ENCODE results near the gene ASPHD1.
"Not testable (repeated sequence)": the region's sequence is repeated elsewhere in the genome, so short reads cannot be mapped to it uniquely, and the experiment has no call there.

Gene ASPHD1

GRCh38 chr16:29877266-29877961, 22.9 kb upstream of the ASPHD1 start:
- peak; percentile 68 to 69 for DNase-seq

GRCh38 chr16:29878172-29878571, 22.1 kb upstream of the ASPHD1 start:
- no peak for DNase-seq

- DNase-seq: no peak
Measured at GRCh38 chr16:29881050-29881449, 19.2 kb upstream of the ASPHD1 start.

GRCh38 chr16:29883987-29884386, 16.3 kb upstream of the ASPHD1 start:
- DNase-seq: no peak

GRCh38 chr16:29889372-29889771, 10.9 kb upstream of the ASPHD1 start:
- not testable (repeated sequence) for DNase-seq

- no peak for DNase-seq
Measured at GRCh38 chr16:29891525-29892457, 8.5 kb upstream of the ASPHD1 start.

- no peak for DNase-seq
Measured at GRCh38 chr16:29892458-29892813, 7.9 kb upstream of the ASPHD1 start.

GRCh38 chr16:29893553-29893952, 6.7 kb upstream of the ASPHD1 start:
- no peak for DNase-seq

- DNase-seq: no peak
Measured at GRCh38 chr16:29894352-29894751, 5.9 kb upstream of the ASPHD1 start.

- DNase-seq: no peak
Measured at GRCh38 chr16:29896841-29897240, 3.4 kb upstream of the ASPHD1 start.

GRCh38 chr16:29897333-29897732, 3.0 kb upstream of the ASPHD1 start:
- DNase-seq: no peak

GRCh38 chr16:29898135-29898803, 2.0 kb upstream of the ASPHD1 start:
- no peak for DNase-seq

- no peak for DNase-seq
Measured at GRCh38 chr16:29898804-29899515, 1.3 kb upstream of the ASPHD1 start.

- peak; percentile 4 to 58 for DNase-seq
Measured at GRCh38 chr16:29899516-29900101, 679 bp upstream of the ASPHD1 start, which contains the start of gene SEZ6L2. TSS of gene SEZ6L2 (minus strand) at chr16:29899550. CDS start at chr16:29899019, 531 bp downstream.

- DNase-seq: no peak
Measured at GRCh38 chr16:29900888-29901606, 759 bp downstream of the ASPHD1 start.

- DNase-seq: no peak
Measured at GRCh38 chr16:29901607-29901945, 1.3 kb downstream of the ASPHD1 start.

- no peak for DNase-seq
Measured at GRCh38 chr16:29903590-29903989, 3.3 kb downstream of the ASPHD1 start.

GRCh38 chr16:29904947-29905346, 4.7 kb downstream of the ASPHD1 start:
- DNase-seq: no peak

GRCh38 chr16:29905668-29906067, 5.4 kb downstream of the ASPHD1 start:
- DNase-seq: no peak

- no peak for DNase-seq
Measured at GRCh38 chr16:29906520-29907244, 6.4 kb downstream of the ASPHD1 start.

- DNase-seq: no peak
Measured at GRCh38 chr16:29907973-29908372, 7.7 kb downstream of the ASPHD1 start.

Measured in CD4-positive, alpha-beta T cell treated with Interferon alpha-2 for 1 hour (primary cell).